ENCODE data around the gene TOM1.

Gene TOM1

DNA sequence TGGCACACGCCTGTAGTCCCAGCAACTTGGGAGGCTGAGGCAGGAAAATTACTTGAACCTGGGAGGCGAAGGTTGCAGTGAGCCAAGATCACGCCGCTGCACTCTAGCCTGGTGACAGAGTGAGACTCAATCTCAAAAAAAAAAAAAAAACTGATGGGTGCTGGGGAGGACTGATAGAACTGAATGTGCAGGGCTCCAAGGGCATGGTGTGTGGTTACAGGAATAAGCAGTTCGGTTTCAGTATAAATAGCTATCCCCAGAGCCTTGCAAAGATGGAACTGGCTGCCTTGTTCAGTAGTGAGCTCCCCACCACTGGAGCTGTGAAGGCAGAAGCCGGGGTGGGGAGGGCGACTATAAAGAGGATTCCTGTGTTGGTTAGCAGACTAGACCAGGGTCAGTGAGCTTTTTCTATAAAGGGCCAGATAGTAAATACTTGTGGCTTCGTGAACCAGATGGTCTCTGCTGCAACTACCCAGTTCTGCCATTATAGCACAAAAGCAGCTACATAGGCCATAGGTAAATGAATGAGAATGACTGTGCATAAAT, 5.9 kb downstream of the TOM1 start:
- DNase-seq (ENCODE audit: insufficient read length, low spot score) (no peak), FAIRE-seq (no peak)
- TF ChIP-seq SPI1 (IDR thresholded peaks at IDR 0.05; ENCODE audit: low read depth, low read length) (no peak), TAF1 (IDR thresholded peaks at IDR 0.05; ENCODE audit: low read depth, low read length) (no peak), PAX5 (IDR thresholded peaks at IDR 0.05; ENCODE audit: insufficient read depth, low read length, severe bottlenecking) (no peak), POLR2A (IDR thresholded peaks at IDR 0.05; ENCODE audit: low read depth, low read length) (no peak), POU2F2 (IDR thresholded peaks at IDR 0.05; ENCODE audit: low read depth, low read length) (no peak), POLR2AphosphoS5 (IDR thresholded peaks at IDR 0.05; ENCODE audit: low read depth, low read length) (no peak)

DNA sequence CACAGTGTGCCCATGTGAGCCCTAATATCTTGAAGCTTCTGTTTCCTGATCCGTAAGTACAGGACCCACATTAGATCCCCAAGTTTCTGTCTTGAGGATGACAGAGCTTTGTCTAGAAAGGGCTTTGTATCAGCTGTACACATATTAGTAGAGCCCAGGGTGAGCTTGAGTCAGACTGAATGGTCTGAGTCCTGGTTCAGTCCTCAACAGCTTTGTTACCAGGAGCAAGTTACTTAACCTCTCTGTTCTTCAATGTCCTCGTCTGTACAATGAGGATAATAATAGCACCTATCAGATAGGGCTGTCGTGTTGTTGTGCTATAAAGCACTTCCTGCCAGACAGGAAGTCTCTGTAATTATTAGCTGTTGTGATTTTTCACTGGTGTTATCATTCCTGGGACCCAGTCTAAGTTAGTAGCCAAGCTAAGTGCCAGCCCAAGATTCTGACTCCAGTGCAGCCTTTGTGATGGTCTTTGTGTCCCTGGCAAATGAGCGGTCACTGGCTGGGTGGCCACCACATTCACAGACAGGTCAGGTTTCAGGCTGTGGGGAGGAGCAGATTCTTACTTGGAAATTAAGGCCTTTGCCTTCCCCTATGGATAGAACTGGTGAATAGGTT, 6.8 kb downstream of the TOM1 start:
- no peak for TF ChIP-seq PAX5 (IDR thresholded peaks at IDR 0.05; ENCODE audit: insufficient read depth, low read length, severe bottlenecking)
- TF ChIP-seq POLR2A (IDR thresholded peaks at IDR 0.05; ENCODE audit: low read depth, low read length), result no peak
- no peak for TF ChIP-seq SPI1 (IDR thresholded peaks at IDR 0.05; ENCODE audit: low read depth, low read length)
- DNase-seq (ENCODE audit: insufficient read length, low spot score) (no peak), FAIRE-seq (peak; percentile 41)

DNA sequence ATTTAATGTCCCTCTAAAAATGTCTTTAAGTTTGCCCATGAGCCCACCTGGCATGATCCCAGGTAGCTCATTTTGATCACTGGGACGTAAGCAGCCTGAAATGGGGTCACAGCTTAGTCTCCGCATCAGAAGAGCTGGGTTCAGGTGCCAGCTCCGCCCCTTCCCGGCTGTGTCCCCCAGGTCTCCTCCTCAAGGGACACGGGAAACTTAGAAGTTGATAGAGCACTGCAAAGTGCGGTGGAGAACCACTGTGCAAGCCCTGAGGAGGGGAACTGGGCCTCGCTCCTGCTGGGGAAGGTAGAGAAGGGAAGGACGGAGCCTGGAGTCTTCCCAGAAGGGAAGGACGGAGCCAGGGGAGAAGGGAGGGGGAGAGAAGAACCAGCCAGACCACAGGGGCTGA, 7.7 kb downstream of the TOM1 start:
- FAIRE-seq (no peak), DNase-seq (ENCODE audit: insufficient read length, low spot score) (no peak)
- no peak for TF ChIP-seq POLR2A (IDR thresholded peaks at IDR 0.05; ENCODE audit: low read depth, low read length)
- no peak for TF ChIP-seq TAF1 (IDR thresholded peaks at IDR 0.05; ENCODE audit: low read depth, low read length)
- no peak for TF ChIP-seq SPI1 (IDR thresholded peaks at IDR 0.05; ENCODE audit: low read depth, low read length)
- no peak for TF ChIP-seq POLR2AphosphoS5 (IDR thresholded peaks at IDR 0.05; ENCODE audit: low read depth, low read length)
- TF ChIP-seq PAX5 (IDR thresholded peaks at IDR 0.05; ENCODE audit: insufficient read depth, low read length, severe bottlenecking), result no peak
- TF ChIP-seq POU2F2 (IDR thresholded peaks at IDR 0.05; ENCODE audit: low read depth, low read length), result no peak

DNA sequence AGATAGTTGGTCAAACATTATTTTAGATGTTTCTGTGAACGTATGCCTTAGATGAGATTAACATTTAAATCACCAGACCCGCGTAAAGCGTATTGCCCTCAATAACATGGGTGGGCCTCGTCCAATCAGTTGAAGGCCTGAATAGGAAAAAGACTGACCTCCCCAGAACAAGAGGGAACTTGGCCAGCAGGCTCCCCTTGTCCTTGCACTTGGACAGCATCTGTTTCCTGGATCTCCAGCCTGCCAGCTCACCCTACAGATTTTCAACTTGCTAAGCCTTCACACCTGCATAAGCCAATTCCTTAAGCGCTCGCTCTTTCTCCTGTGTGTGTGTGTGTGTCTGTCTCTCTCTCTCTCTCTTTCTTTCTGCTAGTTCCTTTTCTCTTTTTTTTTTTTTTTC, 8.2 kb downstream of the TOM1 start:
- TF ChIP-seq PAX5 (IDR thresholded peaks at IDR 0.05; ENCODE audit: insufficient read depth, low read length, severe bottlenecking) (no peak), POLR2AphosphoS5 (IDR thresholded peaks at IDR 0.05; ENCODE audit: low read depth, low read length) (no peak), POLR2A (IDR thresholded peaks at IDR 0.05; ENCODE audit: low read depth, low read length) (no peak), POU2F2 (IDR thresholded peaks at IDR 0.05; ENCODE audit: low read depth, low read length) (no peak), TAF1 (IDR thresholded peaks at IDR 0.05; ENCODE audit: low read depth, low read length) (no peak), SPI1 (IDR thresholded peaks at IDR 0.05; ENCODE audit: low read depth, low read length) (no peak)
- DNase-seq (ENCODE audit: insufficient read length, low spot score), result no peak
- no peak for FAIRE-seq

DNA sequence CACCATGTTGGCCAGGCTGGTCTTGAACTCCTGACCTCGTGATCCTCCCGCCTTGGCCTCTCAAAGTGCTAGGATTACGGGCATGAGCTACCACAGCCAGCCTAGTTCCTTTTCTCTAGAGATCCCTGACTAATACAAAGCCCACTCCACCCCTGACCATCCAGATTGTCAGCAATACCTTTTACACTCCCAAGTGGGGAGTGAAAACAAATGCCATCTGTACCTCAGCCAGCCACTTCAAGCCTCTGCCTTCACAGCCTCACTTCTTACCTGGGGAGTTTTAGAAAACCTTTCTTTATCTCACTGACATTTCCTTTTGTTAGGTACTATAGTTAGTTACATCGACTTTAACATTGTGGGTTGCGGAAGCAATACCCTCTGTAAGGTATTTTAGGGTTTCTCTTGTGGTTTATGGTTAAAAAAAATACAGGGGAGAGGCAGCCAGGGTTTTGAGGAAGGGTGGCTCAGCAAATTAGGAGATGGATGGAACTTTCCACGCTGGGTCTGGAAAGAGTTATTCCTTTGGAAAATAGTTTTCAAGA, 8.9 kb downstream of the TOM1 start:
- DNase-seq (ENCODE audit: insufficient read length, low spot score) (no peak), FAIRE-seq (peak; percentile 68)
- 0 out of 2 replicates have a peak, but pooled peaks have one; percentile 25 for TF ChIP-seq SPI1 (IDR thresholded peaks at IDR 0.05; ENCODE audit: low read depth, low read length)
- no peak for TF ChIP-seq TAF1 (IDR thresholded peaks at IDR 0.05; ENCODE audit: low read depth, low read length)

DNA sequence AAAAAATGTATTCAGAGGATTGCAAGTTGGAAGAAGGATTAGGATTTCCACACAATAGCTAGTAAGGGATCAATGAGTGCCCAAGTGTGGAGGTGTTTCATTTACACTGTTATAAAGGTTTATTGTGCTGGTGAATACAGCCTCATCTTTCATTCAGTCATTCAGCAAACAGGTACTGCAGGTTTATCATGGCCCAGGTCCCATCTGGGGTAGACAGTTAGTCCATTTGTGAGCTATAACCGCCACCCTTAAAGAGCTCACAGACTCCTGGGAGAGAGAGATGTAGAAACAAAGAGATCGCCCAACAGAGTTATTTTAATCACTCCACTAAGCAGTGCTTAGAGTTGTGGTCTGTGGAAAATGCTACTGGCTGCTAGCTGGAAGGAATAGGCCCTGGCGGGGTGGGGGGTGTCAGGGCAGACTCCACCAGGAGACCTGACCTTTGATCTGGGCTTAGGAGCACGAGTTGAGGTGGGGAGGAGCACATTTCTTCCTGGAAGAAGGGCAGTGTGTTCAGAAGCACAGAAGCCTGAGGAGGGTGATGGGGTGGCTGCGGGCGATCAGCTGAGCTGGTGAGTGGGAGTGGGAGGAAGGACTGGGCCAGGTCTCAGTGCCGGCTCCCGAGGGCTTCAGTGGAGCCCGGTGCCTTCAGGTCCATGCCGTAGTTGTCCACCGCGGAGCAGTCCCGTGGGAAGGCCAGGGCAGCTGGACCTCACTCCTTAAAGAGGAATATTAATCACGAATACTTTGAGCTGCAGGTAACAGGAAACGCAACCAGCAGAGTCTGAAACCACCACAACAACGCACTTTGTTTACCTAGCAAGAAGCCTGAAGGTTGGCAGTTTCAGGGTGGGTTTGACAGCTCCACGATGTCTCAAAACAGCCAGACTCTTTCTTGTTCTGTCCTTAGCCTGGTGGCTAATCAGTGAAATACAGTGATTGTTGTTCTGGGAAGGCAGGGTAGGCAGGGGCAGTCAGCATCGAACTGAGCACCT, 11.2 kb downstream of the TOM1 start:
- DNase-seq (ENCODE audit: insufficient read length, low spot score), result no peak
- TF ChIP-seq POLR2A (IDR thresholded peaks at IDR 0.05; ENCODE audit: low read depth, low read length), result no peak
- TF ChIP-seq TAF1 (IDR thresholded peaks at IDR 0.05; ENCODE audit: low read depth, low read length), result no peak
- TF ChIP-seq POLR2AphosphoS5 (IDR thresholded peaks at IDR 0.05; ENCODE audit: low read depth, low read length), result no peak
- TF ChIP-seq POU2F2 (IDR thresholded peaks at IDR 0.05; ENCODE audit: low read depth, low read length), result no peak
- TF ChIP-seq SPI1 (IDR thresholded peaks at IDR 0.05; ENCODE audit: low read depth, low read length), result no peak
- TF ChIP-seq PAX5 (IDR thresholded peaks at IDR 0.05; ENCODE audit: insufficient read depth, low read length, severe bottlenecking), result no peak
- peak; percentile 70 for FAIRE-seq

DNA sequence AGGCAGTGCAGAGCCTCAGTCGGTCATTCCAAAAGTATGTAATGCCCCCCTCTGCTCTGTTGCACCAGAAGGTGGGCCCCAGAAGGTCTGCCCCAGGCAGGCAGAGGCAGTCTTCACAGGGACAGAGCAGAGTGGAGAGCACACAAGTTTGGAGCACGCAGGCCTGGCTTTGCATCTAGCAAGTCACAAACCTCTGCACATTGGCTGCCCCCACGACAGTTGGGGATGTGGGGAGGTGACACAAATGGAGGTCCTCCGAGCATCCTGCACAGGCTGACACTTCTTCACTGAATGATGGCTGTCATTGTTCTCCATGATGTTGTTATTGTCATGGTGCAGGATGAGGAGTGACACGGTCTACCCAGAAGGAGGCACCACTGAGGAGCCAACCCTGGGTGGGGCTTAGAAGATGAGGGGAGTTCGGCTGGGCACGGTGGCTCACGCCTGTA, 11.9 kb downstream of the TOM1 start:
- no peak for TF ChIP-seq POLR2AphosphoS5 (IDR thresholded peaks at IDR 0.05; ENCODE audit: low read depth, low read length)
- no peak for TF ChIP-seq POLR2A (IDR thresholded peaks at IDR 0.05; ENCODE audit: low read depth, low read length)
- TF ChIP-seq SPI1 (IDR thresholded peaks at IDR 0.05; ENCODE audit: low read depth, low read length), result no peak
- TF ChIP-seq TAF1 (IDR thresholded peaks at IDR 0.05; ENCODE audit: low read depth, low read length), result no peak
- TF ChIP-seq PAX5 (IDR thresholded peaks at IDR 0.05; ENCODE audit: insufficient read depth, low read length, severe bottlenecking), result no peak
- TF ChIP-seq POU2F2 (IDR thresholded peaks at IDR 0.05; ENCODE audit: low read depth, low read length), result no peak
- DNase-seq (ENCODE audit: insufficient read length, low spot score), result no peak
- peak; percentile 75 for FAIRE-seq

DNA sequence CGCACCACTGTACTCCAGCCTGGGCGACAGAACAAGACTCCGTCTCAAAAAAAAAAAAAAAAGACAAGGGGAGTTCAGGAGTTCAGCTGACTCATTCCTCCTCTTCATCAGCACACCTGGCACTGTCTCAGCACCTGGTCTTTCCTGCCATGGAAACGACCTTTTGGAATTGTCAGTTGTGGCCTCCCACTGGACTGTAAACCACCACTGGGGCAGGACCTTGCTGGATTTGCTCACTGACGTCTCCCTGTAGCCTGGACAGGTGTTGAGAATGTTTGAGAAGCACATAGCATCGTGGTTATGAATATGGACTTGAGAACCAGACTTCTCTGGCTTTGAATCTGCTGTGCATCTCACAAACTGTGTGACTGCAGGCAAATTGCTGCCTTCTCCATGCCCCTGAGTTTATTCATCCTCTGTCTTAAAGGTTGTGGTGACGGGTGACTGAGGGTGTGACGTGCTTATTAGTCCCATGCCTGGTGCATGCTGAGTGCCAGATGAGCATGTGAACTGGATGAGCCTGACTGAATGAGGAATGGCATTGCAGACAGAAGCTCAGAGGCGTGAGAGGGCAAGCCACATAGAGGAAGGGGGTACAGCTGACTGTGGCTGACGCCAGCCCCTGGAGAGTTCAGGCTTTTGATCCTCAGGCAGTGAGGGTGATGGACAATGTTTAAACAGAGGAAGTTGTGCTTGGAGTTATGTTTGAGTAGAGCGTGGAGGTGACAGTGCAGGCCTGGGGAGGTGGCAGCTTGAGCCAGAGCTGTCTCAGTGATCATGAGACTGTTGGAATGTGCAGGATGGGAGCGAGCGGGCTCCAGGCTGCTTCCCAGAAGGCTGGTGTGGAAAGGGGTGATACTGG, 12.7 kb downstream of the TOM1 start:
- DNase-seq (ENCODE audit: insufficient read length, low spot score) (no peak), FAIRE-seq (peak; percentile 74)
- TF ChIP-seq PAX5 (IDR thresholded peaks at IDR 0.05; ENCODE audit: insufficient read depth, low read length, severe bottlenecking) (no peak), POLR2AphosphoS5 (IDR thresholded peaks at IDR 0.05; ENCODE audit: low read depth, low read length) (no peak), SPI1 (IDR thresholded peaks at IDR 0.05; ENCODE audit: low read depth, low read length) (no peak), POU2F2 (IDR thresholded peaks at IDR 0.05; ENCODE audit: low read depth, low read length) (no peak), TAF1 (IDR thresholded peaks at IDR 0.05; ENCODE audit: low read depth, low read length) (no peak), POLR2A (IDR thresholded peaks at IDR 0.05; ENCODE audit: low read depth, low read length) (no peak)
